Mucosa of descending colon (tissue), 3 donors: Measurements from ENCODE around the gene CD24. TPM values are rescaled to one million over a fixed set of nuclear protein-coding genes. Genes with fewer than 3 reads are reported as not detected.

ENCODE experiments used
- ATAC-seq: fragments of 200-7000 bp; cut with Tn5 transposase; one replicate; pipeline ENCODE4 v1.9.1; 2020; ENCODE audit warnings: mild to moderate bottlenecking, moderate library complexity
- DNase-seq, 3 donors: peaks; one replicate each; pipeline ENCODE4 v3.0.0-alpha.2; 2020
- H3K36me3 ChIP-seq: fragments of 200-600 bp; one replicate; pipeline ENCODE4 v1.8.0; 2021; ENCODE audit warnings: low read depth, mild to moderate bottlenecking
- H3K4me1 ChIP-seq: fragments of 200-600 bp; one replicate; pipeline ENCODE4 v1.8.0; 2021; ENCODE audit warnings: low read depth, mild to moderate bottlenecking
- H3K4me3 ChIP-seq: fragments of 200-600 bp; one replicate; pipeline ENCODE4 v1.8.0; 2021; ENCODE audit warnings: mild to moderate bottlenecking
- H3K9me3 ChIP-seq: fragments of 200-600 bp; one replicate; pipeline ENCODE4 v1.8.0; 2021; ENCODE audit warnings: mild to moderate bottlenecking
- intact Hi-C, 2 donors: fragments of 100-400 bp; cut with DNase I in 1 of 2; cut with micrococcal nuclease in 1 of 2; formaldehyde crosslinking; loops; one replicate each; pipeline versions ENCODE4 v1.11.0 to v1.11.1; 2022; cut with DNase I, micrococcal nuclease
- total RNA-seq, 3 donors: library from RNA; stranded (reverse); fragmentation: NEBNext Ultra II Directional in 2 of 3; extraction: Animal tissue kit (Norgen Biotek cat#: 25700) in 2 of 3; gene quantifications; one replicate each; pipeline versions ENCODE4 v1.2.1 to v1.2.4, GENCODE V29; 2021 to 2023
- TF ChIP-seq, protein P1 (sequence below): fragments of 200-600 bp; IDR thresholded peaks from one replicate; pipeline ENCODE4 v1.8.0; 2022; ENCODE audit warnings: antibody characterized with exemption, mild to moderate bottlenecking
- donor health status: DM: no; HTN: no; CAD: no; lungs with moderate emphysema.
- donor health status: DM: no; HTN: no; CAD: no.
- donor health status: DM: no; HTN: yes; CAD: no.

The CD24 gene
- total RNA-seq, 3 donors from 2014 or later = 968 to 2,235 (median 1,593) TPM

DNA sequence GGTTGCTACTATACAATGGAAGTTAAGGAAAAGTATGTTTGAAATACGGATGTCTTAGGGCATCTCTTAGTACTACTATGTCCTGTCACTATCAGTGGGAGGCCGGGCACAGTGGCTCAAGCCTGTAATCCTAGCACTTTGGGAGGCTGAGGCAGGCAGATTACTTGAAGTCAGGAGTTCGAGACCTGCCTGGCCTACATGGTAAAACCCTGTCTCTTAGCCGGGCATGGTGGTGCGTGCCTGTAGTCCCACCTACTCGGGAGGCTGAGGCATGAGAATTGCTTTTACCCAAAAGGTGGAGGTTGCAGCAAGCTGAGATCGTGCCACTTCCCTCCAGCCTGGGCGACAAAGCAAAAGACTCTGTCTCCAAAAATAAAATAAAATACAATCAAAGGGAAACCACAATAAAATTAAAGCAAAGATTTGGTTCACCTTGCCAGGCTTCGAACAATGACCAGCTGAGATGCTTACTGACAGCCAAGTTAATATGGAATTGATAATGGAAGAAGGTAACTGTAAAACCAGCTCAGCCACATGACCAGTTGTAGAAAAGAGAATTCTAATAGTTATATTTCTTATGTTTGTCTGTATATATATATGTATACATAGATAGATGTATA is 6.5 kb downstream of the CD24 start:
- Histone ChIP-seq H3K9me3 (no peaks in the 10 kb centered on the region), H3K36me3 (no peaks in the 10 kb centered on the region), H3K4me3 (no peak overlapping the region), H3K4me1 (no peaks in the 10 kb centered on the region)
- TF ChIP-seq, protein P1, sequence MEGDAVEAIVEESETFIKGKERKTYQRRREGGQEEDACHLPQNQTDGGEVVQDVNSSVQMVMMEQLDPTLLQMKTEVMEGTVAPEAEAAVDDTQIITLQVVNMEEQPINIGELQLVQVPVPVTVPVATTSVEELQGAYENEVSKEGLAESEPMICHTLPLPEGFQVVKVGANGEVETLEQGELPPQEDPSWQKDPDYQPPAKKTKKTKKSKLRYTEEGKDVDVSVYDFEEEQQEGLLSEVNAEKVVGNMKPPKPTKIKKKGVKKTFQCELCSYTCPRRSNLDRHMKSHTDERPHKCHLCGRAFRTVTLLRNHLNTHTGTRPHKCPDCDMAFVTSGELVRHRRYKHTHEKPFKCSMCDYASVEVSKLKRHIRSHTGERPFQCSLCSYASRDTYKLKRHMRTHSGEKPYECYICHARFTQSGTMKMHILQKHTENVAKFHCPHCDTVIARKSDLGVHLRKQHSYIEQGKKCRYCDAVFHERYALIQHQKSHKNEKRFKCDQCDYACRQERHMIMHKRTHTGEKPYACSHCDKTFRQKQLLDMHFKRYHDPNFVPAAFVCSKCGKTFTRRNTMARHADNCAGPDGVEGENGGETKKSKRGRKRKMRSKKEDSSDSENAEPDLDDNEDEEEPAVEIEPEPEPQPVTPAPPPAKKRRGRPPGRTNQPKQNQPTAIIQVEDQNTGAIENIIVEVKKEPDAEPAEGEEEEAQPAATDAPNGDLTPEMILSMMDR = no peak
- intact Hi-C loops = no loop called here
- DNase-seq (no peak), ATAC-seq (peak; percentile 15)

DNA sequence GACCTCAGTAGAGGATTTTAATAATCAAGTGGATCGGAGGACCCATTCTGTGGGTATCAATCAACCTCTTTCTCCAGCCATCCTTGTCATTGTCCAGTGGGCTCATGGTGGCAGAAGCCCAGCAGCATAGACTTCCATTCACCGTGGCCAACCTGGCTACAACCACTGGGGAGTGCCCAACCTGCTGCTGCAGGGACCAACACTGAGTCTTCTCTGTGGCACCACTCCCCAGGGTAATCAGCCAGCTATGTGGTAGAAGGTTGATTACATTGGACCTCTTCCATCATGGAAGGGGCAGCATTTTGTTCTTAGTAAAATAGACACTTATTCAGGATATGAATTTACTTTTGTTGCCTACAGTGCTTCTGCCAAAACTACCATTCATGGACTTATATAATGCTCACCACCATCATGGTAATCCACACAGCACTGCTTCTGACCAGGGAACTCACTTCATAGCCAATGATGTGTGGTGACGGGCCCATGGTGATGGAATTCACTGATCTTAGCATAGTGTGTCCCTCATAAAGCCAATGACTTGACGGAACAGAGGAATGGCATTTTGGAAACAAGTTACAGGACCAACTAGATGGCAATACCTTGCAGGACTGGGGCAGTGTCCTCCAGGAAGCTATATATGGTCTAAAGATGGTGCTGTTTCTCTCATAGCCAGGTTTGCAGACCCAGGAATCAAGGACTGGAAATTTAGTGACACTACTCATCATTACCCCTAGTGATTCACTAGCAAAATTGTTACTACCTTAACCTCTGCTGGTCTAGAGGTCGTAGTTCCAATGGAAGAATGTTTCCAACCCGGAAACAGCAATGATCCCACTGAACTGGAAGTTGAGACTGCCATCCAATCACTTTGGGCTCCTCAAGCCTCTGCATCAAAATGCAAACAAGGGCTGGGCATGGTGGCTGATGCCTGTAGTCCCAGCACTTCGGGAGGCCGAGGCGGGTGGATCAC is 7.6 kb downstream of the CD24 start:
- H3K4me3 ChIP-seq = no peak overlapping the region
- no peaks in the 10 kb centered on the region for H3K36me3 ChIP-seq
- ATAC-seq (peak; percentile 44), DNase-seq (peak in 1 of 3 donors; percentile 36)
- intact Hi-C loops = no loop called here
- H3K9me3 ChIP-seq = no peaks in the 10 kb centered on the region
- TF ChIP-seq, protein P1 = no peak
- H3K4me1 ChIP-seq = no peaks in the 10 kb centered on the region

- Histone ChIP-seq H3K4me1 (no peaks in the 10 kb centered on the region), H3K9me3 (no peaks in the 10 kb centered on the region), H3K36me3 (no peaks in the 10 kb centered on the region), H3K4me3 (no peak overlapping the region)
- ATAC-seq (no peak), DNase-seq (no peak)
- intact Hi-C loops = no loop called here
- TF ChIP-seq, protein P1 = no peak
Measured at GRCh38 chr6:106966229-106966628, 8.3 kb downstream of the CD24 start.

GRCh38 chr6:106964954-106965353 is 9.6 kb downstream of the CD24 start:
- no peaks in the 10 kb centered on the region for H3K4me1 ChIP-seq
- H3K9me3 ChIP-seq = no peaks in the 10 kb centered on the region
- no peak overlapping the region for H3K4me3 ChIP-seq
- TF ChIP-seq, protein P1 = no peak
- H3K36me3 ChIP-seq = no peaks in the 10 kb centered on the region
- intact Hi-C loops = no loop called here
- ATAC-seq (no peak), DNase-seq (no peak)

DNA sequence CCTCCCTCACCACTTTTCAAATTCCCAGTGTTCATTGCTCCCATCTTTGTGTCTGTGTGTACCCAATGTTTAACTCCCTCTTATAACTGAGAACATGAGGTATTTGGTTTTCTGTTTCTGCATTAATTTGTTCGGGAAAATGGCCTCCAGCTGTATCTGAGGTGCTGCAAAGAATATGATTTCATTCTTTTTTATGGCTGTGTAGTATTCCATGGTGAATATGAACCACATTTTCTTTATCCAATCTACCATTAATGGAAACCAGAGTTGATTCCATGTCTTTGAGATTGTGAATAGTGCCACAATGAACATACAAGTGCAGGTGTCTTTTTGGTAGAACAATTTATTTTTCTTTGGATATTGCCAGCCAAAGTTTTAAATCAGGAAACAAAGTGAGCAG is 10.4 kb downstream of the CD24 start:
- TF ChIP-seq, protein P1 = no peak
- no peak overlapping the region for H3K4me3 ChIP-seq
- H3K4me1 ChIP-seq = no peaks in the 10 kb centered on the region
- H3K36me3 ChIP-seq = no peaks in the 10 kb centered on the region
- intact Hi-C loops = no loop called here
- ATAC-seq = no peak
- no peaks in the 10 kb centered on the region for H3K9me3 ChIP-seq
- no peak for DNase-seq
